GM12878 (cell line): ENCODE results near the gene BLNK. TPM values are rescaled to one million over a fixed set of nuclear protein-coding genes. Genes with fewer than 3 reads are reported as not detected.

ENCODE experiments used
- CBFB ChIP-seq: IDR thresholded peaks from 2 replicates; pipeline ENCODE4 v1.6.1; 2016; ENCODE audit warnings: antibody characterized with exemption, low read depth
- EGR1 ChIP-seq, 2 experiments: IDR thresholded peaks; 1 replicate in 1 of 2; 2 replicates in 1 of 2; pipeline ENCODE4 v1.6.1; 2011 to 2012; ENCODE audit warnings: low read depth in 2 of 2, low read length in 2 of 2, borderline replicate concordance in 1 of 2, mild to moderate bottlenecking in 1 of 2, moderate library complexity in 1 of 2
- EZH2 ChIP-seq: IDR thresholded peaks from 2 replicates; pipeline ENCODE4 v1.6.1; 2012; ENCODE audit warnings: low read depth, mild to moderate bottlenecking, control low read depth, inconsistent platforms, low read length, borderline replicate concordance; ENCODE audit not compliant: control insufficient read depth
- HCFC1 ChIP-seq: fragments of 150-350 bp; IDR thresholded peaks from 2 replicates; pipeline ENCODE4 v1.6.1; 2014; ENCODE audit warnings: low read length
- HDGF ChIP-seq: fragments of 450-650 bp; IDR thresholded peaks from 2 replicates; pipeline ENCODE4 v1.6.1; 2016; ENCODE audit warnings: antibody characterized with exemption
- MTA2 ChIP-seq: fragments of 450-650 bp; IDR thresholded peaks from 2 replicates; pipeline ENCODE4 v1.6.1; 2016; ENCODE audit warnings: low read depth, mild to moderate bottlenecking, moderate library complexity
- NKRF ChIP-seq: fragments of 450-650 bp; conservative IDR thresholded peaks from 2 replicates; pipeline ENCODE4 v1.6.1; 2017; ENCODE audit warnings: mild to moderate bottlenecking, moderate library complexity
- RELA ChIP-seq: fragments of 450-650 bp; IDR thresholded peaks from 2 replicates; pipeline ENCODE4 v1.8.0; 2014; ENCODE audit warnings: borderline replicate concordance; ENCODE audit not compliant: partially characterized antibody
- SKIL ChIP-seq: fragments of 450-650 bp; IDR thresholded peaks from 2 replicates; pipeline ENCODE4 v1.6.1; 2017; ENCODE audit warnings: mild to moderate bottlenecking, low read depth, inconsistent platforms; ENCODE audit not compliant: poor library complexity, severe bottlenecking
- SRF ChIP-seq, 2 experiments: IDR thresholded peaks; 2 replicates each; pipeline ENCODE4 v1.6.1; 2011; ENCODE audit warnings: low read depth in 2 of 2, low read length in 2 of 2, mild to moderate bottlenecking in 1 of 2, moderate library complexity in 1 of 2
- polyA plus RNA-seq, 11 experiments: library from polyadenylated mRNA; depleted of rRNA in 4 of 11; unstranded in 6 of 11; stranded (reverse) in 5 of 11; fragments of >200 nt; fragmentation: Nextera tagmentation in 4 of 11; fragmentation: Illumina TruSeq in 1 of 11; extraction: Ambion mirVana in 4 of 11; extraction: Trizol in 1 of 11; gene quantifications; 1 replicate in 1 of 11; 2 replicates in 10 of 11; pipeline versions ENCODE4 v1.2.1 to v1.2.3, GENCODE V29; 2011 to 2016; ENCODE audit warnings: inconsistent platforms in 2 of 11, missing spikeins in 2 of 11, low read depth in 1 of 11
- total RNA-seq, 4 experiments: library from RNA; depleted of rRNA in 3 of 4; stranded (reverse); fragments of >200 nt in 3 of 4; fragmentation: Illumina TruSeq in 1 of 4; extraction: Trizol in 1 of 4; gene quantifications; 2 replicates each; pipeline versions ENCODE4 v1.2.1 to v1.2.3, GENCODE V29; 2013 to 2021
- TF ChIP-seq, protein P1 (sequence below): IDR thresholded peaks from 2 replicates; pipeline ENCODE4 v1.6.1; 2012; ENCODE audit warnings: low read length, inconsistent platforms

The BLNK gene
- total and polyA plus RNA-seq, 10 of the 15 experiments (the other 5 are each of a cell fraction or from before 2014, with no cell fraction given) = 79.5 to 201 (median 139) TPM

DNA sequence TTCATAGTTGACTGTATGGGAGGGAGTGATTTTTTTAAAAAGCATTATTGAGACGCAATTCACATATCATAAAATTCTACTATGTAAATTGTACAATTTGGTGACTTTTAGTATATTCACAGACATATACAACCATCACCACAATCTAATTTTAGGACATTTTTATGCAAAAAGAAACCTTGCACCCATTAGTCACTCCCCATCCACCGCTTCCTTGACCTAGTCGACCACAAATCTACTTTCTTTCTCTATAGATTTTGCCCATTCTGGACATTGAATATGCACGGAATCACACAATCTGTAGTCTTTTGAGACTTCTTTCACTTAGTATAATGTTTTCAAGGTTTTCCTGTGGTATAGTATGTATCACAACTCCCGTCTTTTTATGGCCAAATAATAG, 54.6 kb downstream of the BLNK start (continued):
- TF ChIP-seq CBFB (no peak), RELA (no peak), HCFC1 (no peak), SKIL (no peak), HDGF (no peak), SRF (IDR thresholded peaks at IDR 0.05; ENCODE audit: low read depth in 2 of 2, low read length in 2 of 2) (no peak), EGR1 (IDR thresholded peaks at IDR 0.05; ENCODE audit: borderline replicate concordance in 1 of 2, low read depth in 2 of 2, low read length in 2 of 2) (no peak), EZH2 (no peak), NKRF (no peak), MTA2 (no peak)
- TF ChIP-seq, protein P1, sequence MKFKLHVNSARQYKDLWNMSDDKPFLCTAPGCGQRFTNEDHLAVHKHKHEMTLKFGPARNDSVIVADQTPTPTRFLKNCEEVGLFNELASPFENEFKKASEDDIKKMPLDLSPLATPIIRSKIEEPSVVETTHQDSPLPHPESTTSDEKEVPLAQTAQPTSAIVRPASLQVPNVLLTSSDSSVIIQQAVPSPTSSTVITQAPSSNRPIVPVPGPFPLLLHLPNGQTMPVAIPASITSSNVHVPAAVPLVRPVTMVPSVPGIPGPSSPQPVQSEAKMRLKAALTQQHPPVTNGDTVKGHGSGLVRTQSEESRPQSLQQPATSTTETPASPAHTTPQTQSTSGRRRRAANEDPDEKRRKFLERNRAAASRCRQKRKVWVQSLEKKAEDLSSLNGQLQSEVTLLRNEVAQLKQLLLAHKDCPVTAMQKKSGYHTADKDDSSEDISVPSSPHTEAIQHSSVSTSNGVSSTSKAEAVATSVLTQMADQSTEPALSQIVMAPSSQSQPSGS = no peak
